CD4-positive, alpha-beta T cell treated with Interleukin-2 at 100 ng/mL for 4 hours (primary cell): ENCODE results near the gene ADAM12.
"Not testable (repeated sequence)": the region's sequence is repeated elsewhere in the genome, so short reads cannot be mapped to it uniquely, and the experiment has no call there.

Experiments used
- DNase-seq: peaks from one replicate; pipeline ENCODE4 v3.0.0-alpha.2; 2020; ENCODE audit warnings: low spot score

ADAM12 gene

GRCh38 chr10:126374435-126374834 lies 13.8 kb downstream of the ADAM12 start:
- DNase-seq = no peak

- DNase-seq = no peak
Measured at GRCh38 chr10:126373972-126374371, 14.3 kb downstream of the ADAM12 start.

- no peak for DNase-seq
Measured at GRCh38 chr10:126373147-126373546, 15.1 kb downstream of the ADAM12 start.

- no peak for DNase-seq
Measured at GRCh38 chr10:126372396-126372795, 15.9 kb downstream of the ADAM12 start.

GRCh38 chr10:126369125-126369710 lies 19.1 kb downstream of the ADAM12 start:
- no peak for DNase-seq

GRCh38 chr10:126357169-126357568 lies 31.1 kb downstream of the ADAM12 start:
- DNase-seq = no peak

- DNase-seq = no peak
Measured at GRCh38 chr10:126353666-126354065, 34.6 kb downstream of the ADAM12 start.

GRCh38 chr10:126352453-126352852 lies 35.8 kb downstream of the ADAM12 start:
- DNase-seq = no peak

- no peak for DNase-seq
Measured at GRCh38 chr10:126351021-126351420, 37.3 kb downstream of the ADAM12 start.

GRCh38 chr10:126350216-126350992 lies 37.9 kb downstream of the ADAM12 start:
- DNase-seq = no peak

- DNase-seq = no peak
Measured at GRCh38 chr10:126349676-126350075, 38.6 kb downstream of the ADAM12 start.

GRCh38 chr10:126349101-126349500 lies 39.2 kb downstream of the ADAM12 start:
- DNase-seq = no peak

GRCh38 chr10:126343496-126343895 lies 44.8 kb downstream of the ADAM12 start:
- DNase-seq = not testable (repeated sequence)

GRCh38 chr10:126342680-126343079 lies 45.6 kb downstream of the ADAM12 start:
- DNase-seq = no peak

GRCh38 chr10:126341491-126341890 lies 46.8 kb downstream of the ADAM12 start:
- DNase-seq = no peak

GRCh38 chr10:126337251-126337810 lies 50.9 kb downstream of the ADAM12 start:
- no peak for DNase-seq

- DNase-seq = no peak
Measured at GRCh38 chr10:126336801-126337200, 51.5 kb downstream of the ADAM12 start.

GRCh38 chr10:126334272-126334671 lies 54.0 kb downstream of the ADAM12 start:
- no peak for DNase-seq

- no peak for DNase-seq
Measured at GRCh38 chr10:126332576-126332975, 55.7 kb downstream of the ADAM12 start.

- DNase-seq = no peak
Measured at GRCh38 chr10:126331101-126331500, 57.2 kb downstream of the ADAM12 start.

- DNase-seq = no peak
Measured at GRCh38 chr10:126324826-126325225, 63.5 kb downstream of the ADAM12 start.

- DNase-seq = no peak
Measured at GRCh38 chr10:126321440-126321839, 66.8 kb downstream of the ADAM12 start.

- no peak for DNase-seq
Measured at GRCh38 chr10:126317751-126318150, 70.5 kb downstream of the ADAM12 start.
